WTC11 (cell line): ENCODE results near the gene COL9A1. TPM values are rescaled to one million over a fixed set of nuclear protein-coding genes. Genes with fewer than 3 reads are reported as not detected.

ENCODE experiments used
- ATAC-seq: fragments of 200-7000 bp; cut with Tn5 transposase; 2 replicates; pipeline ENCODE4 v1.10.0; 2021; ENCODE audit warnings: mild to moderate bottlenecking, moderate library complexity
- CTCF ChIA-PET: fragments of 300-600 bp; sonication (Branson Sonifier 250); formaldehyde crosslinking; loops from one replicate; lab custom pipeline; 2021; ENCODE audit warnings: antibody characterized with exemption; lab: Charles Lee
- POLR2A ChIA-PET: fragments of 350-600 bp; sonication (Branson Sonifier 250); formaldehyde crosslinking; loops from one replicate; lab custom pipeline; 2021; ENCODE audit warnings: antibody characterized with exemption; lab: Charles Lee
- DNase-seq: peaks from one replicate; pipeline ENCODE4 v3.0.0; 2021; ENCODE audit warnings: low spot score
- H3K27ac Mint-ChIP-seq: 2 replicates; pipeline ENCODE4 v1.8.0; 2021; ENCODE audit warnings: mixed read lengths
- H3K27me3 Mint-ChIP-seq: 2 replicates; pipeline ENCODE4 v1.8.0; 2021; ENCODE audit warnings: low read depth, mild to moderate bottlenecking, moderate library complexity, mixed read lengths
- H3K36me3 Mint-ChIP-seq: 2 replicates; pipeline ENCODE4 v1.8.0; 2021; ENCODE audit warnings: mixed read lengths
- H3K4me1 Mint-ChIP-seq: 2 replicates; pipeline ENCODE4 v1.8.0; 2022; ENCODE audit warnings: mixed read lengths
- H3K4me3 Mint-ChIP-seq: 2 replicates; pipeline ENCODE4 v1.8.0; 2021; ENCODE audit warnings: mild to moderate bottlenecking, moderate library complexity, mixed read lengths
- H3K9me3 Mint-ChIP-seq: 2 replicates; pipeline ENCODE4 v1.8.0; 2021; ENCODE audit warnings: mixed read lengths
- ELF4 ChIP-seq: sonication (generic); formaldehyde crosslinking; IDR thresholded peaks from 2 replicates; pipeline ENCODE4 v1.8.1; 2022; ENCODE audit warnings: low read depth, mild to moderate bottlenecking, moderate library complexity, missing genetic modification reagents
- ESRRA ChIP-seq: sonication (generic); formaldehyde crosslinking; IDR thresholded peaks from 2 replicates; pipeline ENCODE4 v1.8.1; 2022; ENCODE audit warnings: mild to moderate bottlenecking, missing genetic modification reagents, borderline replicate concordance
- GRHL2 ChIP-seq: fragments of 250-450 bp; sonication (Bioruptor Pico); IDR thresholded peaks from 2 replicates; pipeline ENCODE4 v1.8.0; 2022; ENCODE audit warnings: mild to moderate bottlenecking, moderate library complexity; ENCODE audit not compliant: insufficient replicate concordance, severe bottlenecking
- NFE2L1 ChIP-seq: sonication (generic); formaldehyde crosslinking; IDR thresholded peaks from 2 replicates; pipeline ENCODE4 v1.8.1; 2023; ENCODE audit warnings: missing genetic modification reagents
- OVOL2 ChIP-seq: fragments of 250-450 bp; sonication (Bioruptor Pico); IDR thresholded peaks from 2 replicates; pipeline ENCODE4 v1.9.0; 2021; ENCODE audit warnings: mild to moderate bottlenecking, borderline replicate concordance
- ZNF219 ChIP-seq: sonication (generic); formaldehyde crosslinking; IDR thresholded peaks from 2 replicates; pipeline ENCODE4 v1.8.0; 2023; ENCODE audit warnings: missing genetic modification reagents, mild to moderate bottlenecking, borderline replicate concordance
- ZNF671 ChIP-seq: fragments of 250-450 bp; sonication (Bioruptor Pico); IDR thresholded peaks from 2 replicates; pipeline ENCODE4 v1.8.0; 2021; ENCODE audit warnings: mild to moderate bottlenecking
- total RNA-seq: library from RNA; stranded (reverse); gene quantifications from 3 replicates; pipeline ENCODE4 v1.2.3, GENCODE V29; 2021
- TF ChIP-seq, protein P1 (sequence below): sonication (generic); formaldehyde crosslinking; IDR thresholded peaks from 2 replicates; pipeline ENCODE4 v1.8.0; 2023; ENCODE audit warnings: missing genetic modification reagents
- TF ChIP-seq, protein P2 (sequence below): fragments of 250-450 bp; sonication (Bioruptor Pico); IDR thresholded peaks from 2 replicates; pipeline ENCODE4 v1.9.0; 2021; ENCODE audit warnings: mild to moderate bottlenecking
- TF ChIP-seq, protein P3 (sequence below): fragments of 250-450 bp; sonication (Bioruptor Pico); IDR thresholded peaks from 2 replicates; pipeline ENCODE4 v1.9.0; 2021; ENCODE audit warnings: moderate library complexity, mild to moderate bottlenecking, inconsistent platforms, borderline replicate concordance
- TF ChIP-seq, protein P4 (sequence below): sonication (generic); formaldehyde crosslinking; IDR thresholded peaks from 2 replicates; pipeline ENCODE4 v1.8.1; 2023; ENCODE audit warnings: mild to moderate bottlenecking, missing genetic modification reagents
- TF ChIP-seq, protein P5 (sequence below): sonication (generic); formaldehyde crosslinking; conservative IDR thresholded peaks from 2 replicates; pipeline ENCODE4 v1.8.1; 2022; ENCODE audit warnings: mild to moderate bottlenecking, missing genetic modification reagents
- TF ChIP-seq, protein P6 (sequence below): sonication (generic); formaldehyde crosslinking; IDR thresholded peaks from 2 replicates; pipeline ENCODE4 v1.8.0; 2023; ENCODE audit warnings: mild to moderate bottlenecking, missing genetic modification reagents
- TF ChIP-seq, protein P7 (sequence below): sonication (generic); formaldehyde crosslinking; IDR thresholded peaks from 2 replicates; pipeline ENCODE4 v1.8.0; 2023; ENCODE audit warnings: missing genetic modification reagents, mild to moderate bottlenecking, borderline replicate concordance
- TF ChIP-seq, protein P8 (sequence below): sonication (generic); formaldehyde crosslinking; IDR thresholded peaks from 2 replicates; pipeline ENCODE4 v1.8.0; 2022; ENCODE audit warnings: mild to moderate bottlenecking, missing genetic modification reagents

Gene COL9A1
- total RNA-seq, 1 experiment from 2014 or later, result 9.0 TPM

DNA sequence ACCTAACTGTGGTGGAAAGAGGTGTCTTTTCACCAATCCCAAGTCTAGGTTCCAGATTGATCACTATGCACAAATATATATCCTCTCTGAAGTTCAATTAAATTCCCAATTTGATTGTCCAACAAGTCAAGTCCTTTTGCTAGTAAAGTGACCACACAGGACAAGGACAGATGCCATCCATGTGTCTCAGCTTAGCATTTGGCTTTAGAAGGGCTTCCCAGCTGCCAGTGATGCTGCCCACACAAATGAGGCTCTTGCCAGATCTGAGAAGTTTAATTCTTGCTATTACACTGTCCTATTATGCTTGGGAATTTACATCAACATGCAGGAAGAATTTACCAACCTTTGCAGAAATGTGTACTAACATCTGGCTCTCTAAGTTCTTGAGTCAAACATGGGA, 108.5 kb downstream of the COL9A1 start:
- TF ChIP-seq, protein P1, sequence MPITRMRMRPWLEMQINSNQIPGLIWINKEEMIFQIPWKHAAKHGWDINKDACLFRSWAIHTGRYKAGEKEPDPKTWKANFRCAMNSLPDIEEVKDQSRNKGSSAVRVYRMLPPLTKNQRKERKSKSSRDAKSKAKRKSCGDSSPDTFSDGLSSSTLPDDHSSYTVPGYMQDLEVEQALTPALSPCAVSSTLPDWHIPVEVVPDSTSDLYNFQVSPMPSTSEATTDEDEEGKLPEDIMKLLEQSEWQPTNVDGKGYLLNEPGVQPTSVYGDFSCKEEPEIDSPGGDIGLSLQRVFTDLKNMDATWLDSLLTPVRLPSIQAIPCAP (CRISPR knock-in tag), result no peak
- TF ChIP-seq, protein P2, sequence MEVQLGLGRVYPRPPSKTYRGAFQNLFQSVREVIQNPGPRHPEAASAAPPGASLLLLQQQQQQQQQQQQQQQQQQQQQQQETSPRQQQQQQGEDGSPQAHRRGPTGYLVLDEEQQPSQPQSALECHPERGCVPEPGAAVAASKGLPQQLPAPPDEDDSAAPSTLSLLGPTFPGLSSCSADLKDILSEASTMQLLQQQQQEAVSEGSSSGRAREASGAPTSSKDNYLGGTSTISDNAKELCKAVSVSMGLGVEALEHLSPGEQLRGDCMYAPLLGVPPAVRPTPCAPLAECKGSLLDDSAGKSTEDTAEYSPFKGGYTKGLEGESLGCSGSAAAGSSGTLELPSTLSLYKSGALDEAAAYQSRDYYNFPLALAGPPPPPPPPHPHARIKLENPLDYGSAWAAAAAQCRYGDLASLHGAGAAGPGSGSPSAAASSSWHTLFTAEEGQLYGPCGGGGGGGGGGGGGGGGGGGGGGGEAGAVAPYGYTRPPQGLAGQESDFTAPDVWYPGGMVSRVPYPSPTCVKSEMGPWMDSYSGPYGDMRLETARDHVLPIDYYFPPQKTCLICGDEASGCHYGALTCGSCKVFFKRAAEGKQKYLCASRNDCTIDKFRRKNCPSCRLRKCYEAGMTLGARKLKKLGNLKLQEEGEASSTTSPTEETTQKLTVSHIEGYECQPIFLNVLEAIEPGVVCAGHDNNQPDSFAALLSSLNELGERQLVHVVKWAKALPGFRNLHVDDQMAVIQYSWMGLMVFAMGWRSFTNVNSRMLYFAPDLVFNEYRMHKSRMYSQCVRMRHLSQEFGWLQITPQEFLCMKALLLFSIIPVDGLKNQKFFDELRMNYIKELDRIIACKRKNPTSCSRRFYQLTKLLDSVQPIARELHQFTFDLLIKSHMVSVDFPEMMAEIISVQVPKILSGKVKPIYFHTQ (CRISPR knock-in tag), result no peak
- TF ChIP-seq ZNF219 (CRISPR knock-in tag) (no peak), GRHL2 (no peak)
- TF ChIP-seq, protein P3, sequence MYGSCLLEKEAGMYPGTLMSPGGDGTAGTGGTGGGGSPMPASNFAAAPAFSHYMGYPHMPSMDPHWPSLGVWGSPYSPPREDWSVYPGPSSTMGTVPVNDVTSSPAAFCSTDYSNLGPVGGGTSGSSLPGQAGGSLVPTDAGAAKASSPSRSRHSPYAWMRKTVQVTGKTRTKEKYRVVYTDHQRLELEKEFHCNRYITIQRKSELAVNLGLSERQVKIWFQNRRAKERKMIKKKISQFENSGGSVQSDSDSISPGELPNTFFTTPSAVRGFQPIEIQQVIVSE (CRISPR knock-in tag), result no peak
- TF ChIP-seq, all 79 proteins: peak for 0
- Mint-ChIP-seq H3K27ac (no peak overlapping the region), H3K36me3 (no peaks in the 10 kb centered on the region), H3K27me3 (no peaks in the 10 kb centered on the region), H3K4me3 (no peak overlapping the region), H3K4me1 (no peaks in the 10 kb centered on the region), H3K9me3 (no peaks in the 10 kb centered on the region)
- DNase-seq, result no peak
- ChIA-PET POLR2A (no interaction called here), CTCF (no interaction called here)
- ATAC-seq, result no peak

DNA sequence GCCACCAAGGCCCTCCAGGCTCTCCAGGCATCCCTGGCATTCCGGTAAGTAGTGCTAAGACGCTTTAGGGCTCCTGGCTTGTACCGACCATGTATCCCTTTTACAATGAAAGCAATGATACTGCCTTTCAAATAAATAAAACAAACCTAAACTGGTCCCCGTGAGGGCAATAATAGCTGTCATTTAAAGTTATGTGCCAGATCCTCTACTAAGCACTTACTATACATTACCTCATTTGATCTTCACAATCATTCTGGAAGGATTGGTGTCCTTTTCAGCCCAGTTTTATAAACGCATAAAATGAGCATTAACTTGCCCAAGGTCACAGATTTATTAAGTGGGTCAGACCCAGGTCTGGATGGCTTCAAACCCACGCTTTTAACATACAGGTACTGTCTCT, 114.7 kb downstream of the COL9A1 start:
- Mint-ChIP-seq H3K9me3 (no peaks in the 10 kb centered on the region), H3K36me3 (no peaks in the 10 kb centered on the region), H3K27ac (no peak overlapping the region), H3K4me3 (no peak overlapping the region), H3K27me3 (no peaks in the 10 kb centered on the region), H3K4me1 (no peaks in the 10 kb centered on the region)
- CTCF ChIA-PET, result no interaction called here
- ATAC-seq, result no peak
- no peak for DNase-seq
- POLR2A ChIA-PET, result no interaction called here
- TF ChIP-seq, protein P4, sequence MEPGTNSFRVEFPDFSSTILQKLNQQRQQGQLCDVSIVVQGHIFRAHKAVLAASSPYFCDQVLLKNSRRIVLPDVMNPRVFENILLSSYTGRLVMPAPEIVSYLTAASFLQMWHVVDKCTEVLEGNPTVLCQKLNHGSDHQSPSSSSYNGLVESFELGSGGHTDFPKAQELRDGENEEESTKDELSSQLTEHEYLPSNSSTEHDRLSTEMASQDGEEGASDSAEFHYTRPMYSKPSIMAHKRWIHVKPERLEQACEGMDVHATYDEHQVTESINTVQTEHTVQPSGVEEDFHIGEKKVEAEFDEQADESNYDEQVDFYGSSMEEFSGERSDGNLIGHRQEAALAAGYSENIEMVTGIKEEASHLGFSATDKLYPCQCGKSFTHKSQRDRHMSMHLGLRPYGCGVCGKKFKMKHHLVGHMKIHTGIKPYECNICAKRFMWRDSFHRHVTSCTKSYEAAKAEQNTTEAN (CRISPR knock-in tag), result no peak
- TF ChIP-seq OVOL2 (no peak), ELF4 (no peak), NFE2L1 (CRISPR knock-in tag) (no peak), ESRRA (CRISPR knock-in tag) (no peak), ZNF671 (CRISPR knock-in tag) (no peak)
- TF ChIP-seq, protein P5, sequence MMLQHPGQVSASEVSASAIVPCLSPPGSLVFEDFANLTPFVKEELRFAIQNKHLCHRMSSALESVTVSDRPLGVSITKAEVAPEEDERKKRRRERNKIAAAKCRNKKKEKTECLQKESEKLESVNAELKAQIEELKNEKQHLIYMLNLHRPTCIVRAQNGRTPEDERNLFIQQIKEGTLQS (CRISPR knock-in tag), result no peak
- TF ChIP-seq, protein P6, sequence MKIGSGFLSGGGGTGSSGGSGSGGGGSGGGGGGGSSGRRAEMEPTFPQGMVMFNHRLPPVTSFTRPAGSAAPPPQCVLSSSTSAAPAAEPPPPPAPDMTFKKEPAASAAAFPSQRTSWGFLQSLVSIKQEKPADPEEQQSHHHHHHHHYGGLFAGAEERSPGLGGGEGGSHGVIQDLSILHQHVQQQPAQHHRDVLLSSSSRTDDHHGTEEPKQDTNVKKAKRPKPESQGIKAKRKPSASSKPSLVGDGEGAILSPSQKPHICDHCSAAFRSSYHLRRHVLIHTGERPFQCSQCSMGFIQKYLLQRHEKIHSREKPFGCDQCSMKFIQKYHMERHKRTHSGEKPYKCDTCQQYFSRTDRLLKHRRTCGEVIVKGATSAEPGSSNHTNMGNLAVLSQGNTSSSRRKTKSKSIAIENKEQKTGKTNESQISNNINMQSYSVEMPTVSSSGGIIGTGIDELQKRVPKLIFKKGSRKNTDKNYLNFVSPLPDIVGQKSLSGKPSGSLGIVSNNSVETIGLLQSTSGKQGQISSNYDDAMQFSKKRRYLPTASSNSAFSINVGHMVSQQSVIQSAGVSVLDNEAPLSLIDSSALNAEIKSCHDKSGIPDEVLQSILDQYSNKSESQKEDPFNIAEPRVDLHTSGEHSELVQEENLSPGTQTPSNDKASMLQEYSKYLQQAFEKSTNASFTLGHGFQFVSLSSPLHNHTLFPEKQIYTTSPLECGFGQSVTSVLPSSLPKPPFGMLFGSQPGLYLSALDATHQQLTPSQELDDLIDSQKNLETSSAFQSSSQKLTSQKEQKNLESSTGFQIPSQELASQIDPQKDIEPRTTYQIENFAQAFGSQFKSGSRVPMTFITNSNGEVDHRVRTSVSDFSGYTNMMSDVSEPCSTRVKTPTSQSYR (CRISPR knock-in tag), result no peak
- TF ChIP-seq, protein P7, sequence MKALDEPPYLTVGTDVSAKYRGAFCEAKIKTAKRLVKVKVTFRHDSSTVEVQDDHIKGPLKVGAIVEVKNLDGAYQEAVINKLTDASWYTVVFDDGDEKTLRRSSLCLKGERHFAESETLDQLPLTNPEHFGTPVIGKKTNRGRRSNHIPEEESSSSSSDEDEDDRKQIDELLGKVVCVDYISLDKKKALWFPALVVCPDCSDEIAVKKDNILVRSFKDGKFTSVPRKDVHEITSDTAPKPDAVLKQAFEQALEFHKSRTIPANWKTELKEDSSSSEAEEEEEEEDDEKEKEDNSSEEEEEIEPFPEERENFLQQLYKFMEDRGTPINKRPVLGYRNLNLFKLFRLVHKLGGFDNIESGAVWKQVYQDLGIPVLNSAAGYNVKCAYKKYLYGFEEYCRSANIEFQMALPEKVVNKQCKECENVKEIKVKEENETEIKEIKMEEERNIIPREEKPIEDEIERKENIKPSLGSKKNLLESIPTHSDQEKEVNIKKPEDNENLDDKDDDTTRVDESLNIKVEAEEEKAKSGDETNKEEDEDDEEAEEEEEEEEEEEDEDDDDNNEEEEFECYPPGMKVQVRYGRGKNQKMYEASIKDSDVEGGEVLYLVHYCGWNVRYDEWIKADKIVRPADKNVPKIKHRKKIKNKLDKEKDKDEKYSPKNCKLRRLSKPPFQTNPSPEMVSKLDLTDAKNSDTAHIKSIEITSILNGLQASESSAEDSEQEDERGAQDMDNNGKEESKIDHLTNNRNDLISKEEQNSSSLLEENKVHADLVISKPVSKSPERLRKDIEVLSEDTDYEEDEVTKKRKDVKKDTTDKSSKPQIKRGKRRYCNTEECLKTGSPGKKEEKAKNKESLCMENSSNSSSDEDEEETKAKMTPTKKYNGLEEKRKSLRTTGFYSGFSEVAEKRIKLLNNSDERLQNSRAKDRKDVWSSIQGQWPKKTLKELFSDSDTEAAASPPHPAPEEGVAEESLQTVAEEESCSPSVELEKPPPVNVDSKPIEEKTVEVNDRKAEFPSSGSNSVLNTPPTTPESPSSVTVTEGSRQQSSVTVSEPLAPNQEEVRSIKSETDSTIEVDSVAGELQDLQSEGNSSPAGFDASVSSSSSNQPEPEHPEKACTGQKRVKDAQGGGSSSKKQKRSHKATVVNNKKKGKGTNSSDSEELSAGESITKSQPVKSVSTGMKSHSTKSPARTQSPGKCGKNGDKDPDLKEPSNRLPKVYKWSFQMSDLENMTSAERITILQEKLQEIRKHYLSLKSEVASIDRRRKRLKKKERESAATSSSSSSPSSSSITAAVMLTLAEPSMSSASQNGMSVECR, result no peak
- TF ChIP-seq, protein P8, sequence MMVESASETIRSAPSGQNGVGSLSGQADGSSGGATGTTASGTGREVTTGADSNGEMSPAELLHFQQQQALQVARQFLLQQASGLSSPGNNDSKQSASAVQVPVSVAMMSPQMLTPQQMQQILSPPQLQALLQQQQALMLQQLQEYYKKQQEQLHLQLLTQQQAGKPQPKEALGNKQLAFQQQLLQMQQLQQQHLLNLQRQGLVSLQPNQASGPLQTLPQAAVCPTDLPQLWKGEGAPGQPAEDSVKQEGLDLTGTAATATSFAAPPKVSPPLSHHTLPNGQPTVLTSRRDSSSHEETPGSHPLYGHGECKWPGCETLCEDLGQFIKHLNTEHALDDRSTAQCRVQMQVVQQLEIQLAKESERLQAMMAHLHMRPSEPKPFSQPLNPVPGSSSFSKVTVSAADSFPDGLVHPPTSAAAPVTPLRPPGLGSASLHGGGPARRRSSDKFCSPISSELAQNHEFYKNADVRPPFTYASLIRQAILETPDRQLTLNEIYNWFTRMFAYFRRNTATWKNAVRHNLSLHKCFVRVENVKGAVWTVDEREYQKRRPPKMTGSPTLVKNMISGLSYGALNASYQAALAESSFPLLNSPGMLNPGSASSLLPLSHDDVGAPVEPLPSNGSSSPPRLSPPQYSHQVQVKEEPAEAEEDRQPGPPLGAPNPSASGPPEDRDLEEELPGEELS, result no peak
- TF ChIP-seq, protein P3 (CRISPR knock-in tag), result no peak
- TF ChIP-seq, protein P1 (CRISPR knock-in tag), result no peak
